GM23338 (cell line): ENCODE results near the gene TBX6. TPM values are rescaled to one million over a fixed set of nuclear protein-coding genes. Genes with fewer than 3 reads are reported as not detected.

Source experiments
- ATAC-seq: fragments of 200-7000 bp; cut with Tn5 transposase; 3 replicates; pipeline ENCODE4 v1.9.1; 2020
- DNase-seq: peaks from one replicate; pipeline ENCODE4 v3.0.0-alpha.2; 2015; ENCODE audit warnings: low spot score
- H2AFZ ChIP-seq: fragments of 200-600 bp; sonication (generic); 2 replicates; pipeline ENCODE4 v1.8.0; 2016; ENCODE audit warnings: antibody characterized with exemption, mild to moderate bottlenecking, moderate library complexity
- H3F3A ChIP-seq: fragments of 200-600 bp; sonication (generic); replicated peaks from 2 replicates; pipeline ENCODE4 v1.8.0; 2017; ENCODE audit warnings: antibody characterized with exemption, mixed run types, low read depth
- H3K27ac ChIP-seq: fragments of 200-600 bp; sonication (generic); 2 replicates; pipeline ENCODE4 v1.6.1; 2016; ENCODE audit warnings: low read depth
- H3K27me3 ChIP-seq: fragments of 200-600 bp; sonication (generic); 2 replicates; pipeline ENCODE4 v1.8.0; 2016; ENCODE audit warnings: mild to moderate bottlenecking, mixed run types, moderate library complexity; ENCODE audit not compliant: insufficient read depth
- H3K36me3 ChIP-seq: fragments of 200-600 bp; sonication (generic); 2 replicates; pipeline ENCODE4 v1.8.0; 2016; ENCODE audit warnings: mild to moderate bottlenecking; ENCODE audit not compliant: insufficient read depth
- H3K4me1 ChIP-seq: fragments of 200-600 bp; sonication (generic); 2 replicates; pipeline ENCODE4 v1.8.0; 2016; ENCODE audit warnings: mild to moderate bottlenecking, moderate library complexity; ENCODE audit not compliant: insufficient read depth
- H3K4me2 ChIP-seq: fragments of 200-600 bp; sonication (generic); 2 replicates; pipeline ENCODE4 v1.7.1; 2017; ENCODE audit warnings: mixed run types
- H3K4me3 ChIP-seq: fragments of 200-600 bp; sonication (generic); 2 replicates; pipeline ENCODE4 v1.6.1; 2016; ENCODE audit warnings: mixed run types
- H3K79me2 ChIP-seq: fragments of 200-600 bp; sonication (generic); replicated peaks from 2 replicates; pipeline ENCODE4 v1.8.0; 2017; ENCODE audit warnings: mild to moderate bottlenecking; ENCODE audit not compliant: insufficient read depth
- H3K9me2 ChIP-seq: fragments of 200-600 bp; sonication (generic); 2 replicates; pipeline ENCODE4 v1.8.0; 2017; ENCODE audit not compliant: insufficient read depth
- H4K20me1 ChIP-seq: fragments of 200-600 bp; sonication (generic); replicated peaks from 2 replicates; pipeline ENCODE4 v1.8.0; 2017; ENCODE audit warnings: mild to moderate bottlenecking; ENCODE audit not compliant: insufficient read depth
- H3K27ac Mint-ChIP-seq: 2 replicates; pipeline ENCODE4 v1.8.0; 2020; ENCODE audit warnings: inconsistent platforms, mild to moderate bottlenecking, moderate library complexity, mixed read lengths
- H3K27me3 Mint-ChIP-seq: 3 replicates; pipeline ENCODE4 v1.8.0; 2022; ENCODE audit warnings: low read depth, mild to moderate bottlenecking, moderate library complexity, mixed read lengths, inconsistent platforms; ENCODE audit not compliant: insufficient read depth, poor library complexity
- H3K36me3 Mint-ChIP-seq: 3 replicates; pipeline ENCODE4 v1.8.0; 2021; ENCODE audit warnings: low read depth, mild to moderate bottlenecking, inconsistent platforms, moderate library complexity, mixed read lengths
- H3K4me1 Mint-ChIP-seq: 3 replicates; pipeline ENCODE4 v1.8.0; 2020; ENCODE audit warnings: mild to moderate bottlenecking, inconsistent platforms, mixed read lengths
- H3K4me3 Mint-ChIP-seq: 3 replicates; pipeline ENCODE4 v1.8.0; 2021; ENCODE audit warnings: moderate library complexity, mild to moderate bottlenecking, inconsistent platforms, mixed read lengths
- H3K9me3 Mint-ChIP-seq: 3 replicates; pipeline ENCODE4 v1.8.0; 2020; ENCODE audit warnings: moderate library complexity, mild to moderate bottlenecking, inconsistent platforms, mixed read lengths
- CREB1 ChIP-seq: fragments of 250-450 bp; sonication (Bioruptor Pico); IDR thresholded peaks from 2 replicates; pipeline ENCODE4 v1.5.0; 2020; ENCODE audit warnings: low read depth, mild to moderate bottlenecking, moderate library complexity
- EZH2 ChIP-seq: fragments of 200-600 bp; sonication (generic); IDR thresholded peaks from one replicate; pipeline ENCODE4 v1.8.0; 2017; ENCODE audit warnings: antibody characterized with exemption, mild to moderate bottlenecking, low read depth; ENCODE audit not compliant: unreplicated experiment
- EZH2phosphoT487 ChIP-seq: fragments of 200-600 bp; sonication (generic); IDR thresholded peaks from one replicate; pipeline ENCODE4 v1.8.1; 2018; ENCODE audit warnings: antibody characterized with exemption; ENCODE audit not compliant: unreplicated experiment
- JUNB ChIP-seq: IDR thresholded peaks from one replicate; pipeline ENCODE4 v1.6.1; 2016; ENCODE audit warnings: antibody characterized with exemption; ENCODE audit not compliant: unreplicated experiment
- NANOG ChIP-seq: IDR thresholded peaks from 2 replicates; pipeline ENCODE4 v1.6.1; 2016; ENCODE audit warnings: antibody characterized with exemption, borderline replicate concordance
- POLR2AphosphoS5 ChIP-seq: IDR thresholded peaks from 2 replicates; pipeline ENCODE4 v1.6.1; 2016; ENCODE audit warnings: antibody characterized with exemption, low read depth
- STAT1 ChIP-seq: IDR thresholded peaks from one replicate; pipeline ENCODE4 v1.6.1; 2016; ENCODE audit warnings: antibody characterized with exemption; ENCODE audit not compliant: unreplicated experiment
- ZNF114 ChIP-seq: fragments of 250-450 bp; sonication (Bioruptor Pico); IDR thresholded peaks from 2 replicates; pipeline ENCODE4 v1.5.0; 2020; ENCODE audit warnings: mild to moderate bottlenecking, moderate library complexity
- ZNF331 ChIP-seq: fragments of 250-450 bp; sonication (Bioruptor Pico); IDR thresholded peaks from 2 replicates; pipeline ENCODE4 v1.5.0; 2020; ENCODE audit warnings: low read depth, mild to moderate bottlenecking, moderate library complexity
- ZNF462 ChIP-seq: fragments of 250-450 bp; sonication (Bioruptor Pico); IDR thresholded peaks from 2 replicates; pipeline ENCODE4 v1.5.0; 2020; ENCODE audit warnings: mild to moderate bottlenecking, moderate library complexity
- polyA plus RNA-seq: library from polyadenylated mRNA; unstranded; fragments of >200 nt; fragmentation: Nextera tagmentation; extraction: Ambion mirVana; gene quantifications from 2 replicates; pipeline ENCODE4 v1.2.1, GENCODE V29; 2016
- total RNA-seq: library from RNA; depleted of rRNA; stranded (reverse); fragments of >200 nt; shearing (Covaris generic); gene quantifications from 2 replicates; pipeline ENCODE4 v1.2.3, GENCODE V29; 2014
- TF ChIP-seq, protein P1 (sequence below): IDR thresholded peaks from 2 replicates; pipeline ENCODE4 v1.6.1; 2016; ENCODE audit warnings: antibody characterized with exemption
- TF ChIP-seq, protein P2 (sequence below), 2 experiments: fragments of 200-600 bp in 1 of 2; sonication (generic) in 1 of 2; conservative IDR thresholded peaks; 2 replicates each; pipeline versions ENCODE4 v1.5.1 to v1.6.1; 2016 to 2017; ENCODE audit warnings: antibody characterized with exemption in 2 of 2, low read depth in 2 of 2, mild to moderate bottlenecking in 2 of 2, moderate library complexity in 1 of 2

Gene TBX6
- total and polyA plus RNA-seq, 2 experiments from 2014 or later = 1.1 to 2.4 TPM

- TF ChIP-seq, protein P1, sequence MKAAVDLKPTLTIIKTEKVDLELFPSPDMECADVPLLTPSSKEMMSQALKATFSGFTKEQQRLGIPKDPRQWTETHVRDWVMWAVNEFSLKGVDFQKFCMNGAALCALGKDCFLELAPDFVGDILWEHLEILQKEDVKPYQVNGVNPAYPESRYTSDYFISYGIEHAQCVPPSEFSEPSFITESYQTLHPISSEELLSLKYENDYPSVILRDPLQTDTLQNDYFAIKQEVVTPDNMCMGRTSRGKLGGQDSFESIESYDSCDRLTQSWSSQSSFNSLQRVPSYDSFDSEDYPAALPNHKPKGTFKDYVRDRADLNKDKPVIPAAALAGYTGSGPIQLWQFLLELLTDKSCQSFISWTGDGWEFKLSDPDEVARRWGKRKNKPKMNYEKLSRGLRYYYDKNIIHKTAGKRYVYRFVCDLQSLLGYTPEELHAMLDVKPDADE = no peak
- no peak for TF ChIP-seq CREB1
- TF ChIP-seq JUNB = no peak
These were observed 6.5 kb downstream of the TBX6 start (continued) for GRCh38 chr16:30085247-30085646.

DNA sequence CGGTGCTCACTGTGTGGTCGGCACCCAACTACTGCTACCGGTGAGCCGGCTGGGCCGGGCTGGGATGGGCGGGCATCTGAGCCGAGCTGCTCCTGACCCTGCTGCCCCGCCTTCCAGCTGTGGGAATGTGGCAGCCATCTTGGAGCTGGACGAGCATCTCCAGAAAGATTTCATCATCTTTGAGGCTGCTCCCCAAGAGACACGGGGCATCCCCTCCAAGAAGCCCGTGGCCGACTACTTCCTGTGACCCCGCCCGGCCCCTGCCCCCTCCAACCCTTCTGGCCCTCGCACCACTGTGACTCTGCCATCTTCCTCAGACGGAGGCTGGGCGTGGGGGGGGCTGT lies 6.9 kb downstream of the TBX6 start:
- no peak for ATAC-seq
- Histone ChIP-seq H3K36me3 (peaks cover 4% of the 10 kb centered on the region), H3K4me1 (peaks cover 6% of the 10 kb centered on the region; the same call in 1 of the 2 replicates), H3K4me2 (no peak overlapping the region), H3K79me2 (peaks cover 10% of the 10 kb centered on the region), H3F3A (0 out of 2 replicates have a peak, but pooled peaks cover 2% of the 10 kb centered on the region), H3K4me3 (no peak overlapping the region), H3K27ac (0 out of 2 replicates have a peak overlapping the region, but pooled peaks have one; percentile 32), H2AFZ (no peak overlapping the region), H3K9me2 (no peaks in the 10 kb centered on the region), H3K27me3 (no peaks in the 10 kb centered on the region), H4K20me1 (peaks cover 4% of the 10 kb centered on the region)
- Mint-ChIP-seq H3K4me3 (no peak overlapping the region), H3K9me3 (no peaks in the 10 kb centered on the region; the same call in 2 of the 3 replicates), H3K4me1 (0 out of 3 replicates have a peak, but pooled peaks cover 2% of the 10 kb centered on the region), H3K27me3 (peaks cover 19% of the 10 kb centered on the region), H3K36me3 (peaks cover 55% of the 10 kb centered on the region), H3K27ac (no peak overlapping the region)
- DNase-seq = no peak
- TF ChIP-seq ZNF462 (CRISPR knock-in tag) = no peak
- TF ChIP-seq EZH2 = no peak
- no peak for TF ChIP-seq STAT1
- TF ChIP-seq POLR2AphosphoS5 = no peak
- TF ChIP-seq, protein P1 = no peak
- TF ChIP-seq NANOG = no peak
- no peak for TF ChIP-seq ZNF331 (CRISPR knock-in tag)
- no peak for TF ChIP-seq ZNF114 (CRISPR knock-in tag)
- TF ChIP-seq, protein P2, sequence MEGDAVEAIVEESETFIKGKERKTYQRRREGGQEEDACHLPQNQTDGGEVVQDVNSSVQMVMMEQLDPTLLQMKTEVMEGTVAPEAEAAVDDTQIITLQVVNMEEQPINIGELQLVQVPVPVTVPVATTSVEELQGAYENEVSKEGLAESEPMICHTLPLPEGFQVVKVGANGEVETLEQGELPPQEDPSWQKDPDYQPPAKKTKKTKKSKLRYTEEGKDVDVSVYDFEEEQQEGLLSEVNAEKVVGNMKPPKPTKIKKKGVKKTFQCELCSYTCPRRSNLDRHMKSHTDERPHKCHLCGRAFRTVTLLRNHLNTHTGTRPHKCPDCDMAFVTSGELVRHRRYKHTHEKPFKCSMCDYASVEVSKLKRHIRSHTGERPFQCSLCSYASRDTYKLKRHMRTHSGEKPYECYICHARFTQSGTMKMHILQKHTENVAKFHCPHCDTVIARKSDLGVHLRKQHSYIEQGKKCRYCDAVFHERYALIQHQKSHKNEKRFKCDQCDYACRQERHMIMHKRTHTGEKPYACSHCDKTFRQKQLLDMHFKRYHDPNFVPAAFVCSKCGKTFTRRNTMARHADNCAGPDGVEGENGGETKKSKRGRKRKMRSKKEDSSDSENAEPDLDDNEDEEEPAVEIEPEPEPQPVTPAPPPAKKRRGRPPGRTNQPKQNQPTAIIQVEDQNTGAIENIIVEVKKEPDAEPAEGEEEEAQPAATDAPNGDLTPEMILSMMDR (conservative IDR thresholded peaks at IDR 0.05; ENCODE audit: low read depth in 2 of 2) = no peak
- no peak for TF ChIP-seq CREB1
- no peak for TF ChIP-seq EZH2phosphoT487
- no peak for TF ChIP-seq JUNB
